Loucy (cell line): ENCODE data around the gene PIK3R1.

Experiments used
- H2AFZ ChIP-seq: fragments of 200-600 bp; sonication (generic); 2 replicates; pipeline ENCODE4 v1.6.0; 2016; ENCODE audit warnings: antibody characterized with exemption, mild to moderate bottlenecking, low read length, moderate library complexity
- H3F3A ChIP-seq: fragments of 200-600 bp; 2 replicates; pipeline ENCODE4 v1.6.0; 2016; ENCODE audit warnings: antibody characterized with exemption, low read depth, mild to moderate bottlenecking
- H3K27me3 ChIP-seq: fragments of 200-600 bp; sonication (generic); 2 replicates; pipeline ENCODE4 v1.6.1; 2014; ENCODE audit warnings: low read length, mild to moderate bottlenecking; ENCODE audit not compliant: insufficient read depth, poor library complexity, severe bottlenecking
- H3K36me3 ChIP-seq: fragments of 200-600 bp; sonication (generic); 2 replicates; pipeline ENCODE4 v1.6.1; 2016; ENCODE audit warnings: low read length; ENCODE audit not compliant: insufficient read depth
- H3K4me1 ChIP-seq: fragments of 200-600 bp; sonication (generic); 2 replicates; pipeline ENCODE4 v1.5.1; 2014; ENCODE audit warnings: low read length, mild to moderate bottlenecking; ENCODE audit not compliant: insufficient read depth, poor library complexity, severe bottlenecking
- H3K4me2 ChIP-seq: fragments of 200-600 bp; sonication (generic); 2 replicates; pipeline ENCODE4 v1.6.0; 2014; ENCODE audit warnings: antibody characterized with exemption, low read length, low read depth, mild to moderate bottlenecking; ENCODE audit not compliant: poor library complexity, severe bottlenecking
- H3K4me3 ChIP-seq: fragments of 200-600 bp; sonication (generic); 2 replicates; pipeline ENCODE4 v1.5.1; 2014; ENCODE audit warnings: low read length, mild to moderate bottlenecking, mixed read lengths; ENCODE audit not compliant: poor library complexity, severe bottlenecking
- H3K79me2 ChIP-seq: fragments of 200-600 bp; sonication (generic); 2 replicates; pipeline ENCODE4 v1.6.1; 2014; ENCODE audit warnings: low read length; ENCODE audit not compliant: insufficient read depth
- H3K9ac ChIP-seq: fragments of 200-600 bp; sonication (generic); 2 replicates; pipeline ENCODE4 v1.6.0; 2014; ENCODE audit warnings: mild to moderate bottlenecking, low read depth, low read length, moderate library complexity; ENCODE audit not compliant: poor library complexity, severe bottlenecking
- H3K9me2 ChIP-seq: fragments of 200-600 bp; sonication (generic); replicated peaks from 2 replicates; pipeline ENCODE4 v1.6.1; 2016; ENCODE audit warnings: low read depth, low read length, mixed read lengths
- H3K9me3 ChIP-seq: fragments of 200-600 bp; sonication (generic); 2 replicates; pipeline ENCODE4 v1.6.1; 2014; ENCODE audit warnings: mild to moderate bottlenecking, antibody characterized with exemption, low read length, low read depth; ENCODE audit not compliant: insufficient read depth
- H4K20me1 ChIP-seq: fragments of 200-600 bp; sonication (generic); 2 replicates; pipeline ENCODE4 v1.6.0; 2014; ENCODE audit warnings: antibody characterized with exemption, low read length, mild to moderate bottlenecking; ENCODE audit not compliant: insufficient read depth, poor library complexity, severe bottlenecking
- CTCF ChIP-seq: fragments of 200-600 bp; sonication (generic); conservative IDR thresholded peaks from 2 replicates; pipeline ENCODE4 v1.5.1; 2014; ENCODE audit warnings: mild to moderate bottlenecking, antibody characterized with exemption, low read length
- EZH2phosphoT487 ChIP-seq: fragments of 200-600 bp; IDR thresholded peaks from 2 replicates; pipeline ENCODE4 v1.6.1; 2018; ENCODE audit warnings: antibody characterized with exemption, mild to moderate bottlenecking, moderate library complexity, borderline replicate concordance

The PIK3R1 gene

DNA sequence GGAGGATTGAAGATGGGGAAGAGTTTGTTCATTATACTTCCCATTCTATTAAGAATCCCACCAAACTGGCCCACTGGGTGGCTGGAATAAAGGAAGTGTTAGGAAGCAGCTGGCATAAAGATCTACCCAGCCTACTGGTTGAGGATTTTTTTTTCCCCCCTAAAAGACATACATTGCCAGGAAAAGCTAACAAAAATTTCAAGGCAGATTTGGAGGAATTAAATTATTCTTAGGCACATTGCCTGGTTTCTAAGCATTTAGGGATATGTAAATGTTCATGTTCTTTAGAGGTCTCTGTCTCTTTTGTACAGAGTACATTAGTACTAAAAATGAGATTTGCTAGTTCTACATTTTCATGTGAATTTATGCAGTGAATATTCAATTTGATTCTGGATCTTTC is 8.3 kb downstream of the PIK3R1 start:
- no peaks in the 10 kb centered on the region for H3K27me3 ChIP-seq
- peak overlapping the region; percentile 41 for H3K9ac ChIP-seq
- H3K4me1 ChIP-seq: peaks cover 94% of the 10 kb centered on the region
- H2AFZ ChIP-seq: no peak overlapping the region
- no peak for TF ChIP-seq EZH2phosphoT487
- TF ChIP-seq CTCF: no peak
- no peaks in the 10 kb centered on the region for H3K9me3 ChIP-seq
- H3K4me2 ChIP-seq: peak overlapping the region; percentile 98
- peaks cover 10% of the 10 kb centered on the region for H3F3A ChIP-seq
- H3K79me2 ChIP-seq: peaks cover 100% of the 10 kb centered on the region
- H3K9me2 ChIP-seq: no peaks in the 10 kb centered on the region
- peaks cover 99% of the 10 kb centered on the region for H4K20me1 ChIP-seq
- H3K36me3 ChIP-seq: peaks cover 35% of the 10 kb centered on the region
- H3K4me3 ChIP-seq: peak overlapping the region; percentile 81

DNA sequence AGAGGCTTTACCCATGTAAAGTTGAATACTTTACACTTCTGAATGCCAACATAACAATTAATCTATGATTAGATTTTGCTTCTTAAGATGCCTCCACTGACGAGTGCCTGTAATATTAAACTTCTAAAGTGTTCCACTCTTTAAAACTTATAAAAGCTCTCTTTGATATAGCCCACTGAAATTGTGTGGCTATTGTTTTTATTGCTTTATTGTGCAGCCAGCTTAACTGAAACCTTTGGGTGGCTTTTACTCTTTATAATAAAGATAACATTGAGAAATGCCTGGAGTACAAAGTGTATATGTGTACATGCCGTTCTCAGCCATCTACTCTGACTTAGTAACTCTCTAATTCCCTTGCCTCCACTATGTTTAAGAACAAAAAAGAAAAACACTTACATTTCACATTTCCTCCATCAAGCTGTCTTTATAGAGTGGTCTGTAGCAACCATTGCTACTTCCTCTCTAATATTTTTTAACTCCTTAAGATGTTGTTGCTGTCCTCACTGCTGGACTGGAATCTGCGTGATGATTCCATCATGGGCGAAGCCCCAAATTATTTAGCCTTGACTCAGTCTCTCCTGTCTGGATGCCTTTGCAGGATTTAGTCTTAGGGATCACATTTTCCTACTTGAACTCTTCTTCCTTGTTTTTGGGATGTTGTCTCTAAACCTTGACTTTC is 9.1 kb downstream of the PIK3R1 start:
- Histone ChIP-seq H3K9ac (peak overlapping the region; percentile 41), H3K79me2 (peaks cover 100% of the 10 kb centered on the region), H3F3A (peaks cover 10% of the 10 kb centered on the region), H4K20me1 (peaks cover 99% of the 10 kb centered on the region), H3K9me2 (no peaks in the 10 kb centered on the region), H3K4me1 (peaks cover 94% of the 10 kb centered on the region), H2AFZ (no peak overlapping the region), H3K27me3 (no peaks in the 10 kb centered on the region), H3K36me3 (peaks cover 41% of the 10 kb centered on the region), H3K9me3 (no peaks in the 10 kb centered on the region), H3K4me3 (peak overlapping the region; percentile 81), H3K4me2 (peak overlapping the region; percentile 98)
- no peak for TF ChIP-seq EZH2phosphoT487
- no peak for TF ChIP-seq CTCF

DNA sequence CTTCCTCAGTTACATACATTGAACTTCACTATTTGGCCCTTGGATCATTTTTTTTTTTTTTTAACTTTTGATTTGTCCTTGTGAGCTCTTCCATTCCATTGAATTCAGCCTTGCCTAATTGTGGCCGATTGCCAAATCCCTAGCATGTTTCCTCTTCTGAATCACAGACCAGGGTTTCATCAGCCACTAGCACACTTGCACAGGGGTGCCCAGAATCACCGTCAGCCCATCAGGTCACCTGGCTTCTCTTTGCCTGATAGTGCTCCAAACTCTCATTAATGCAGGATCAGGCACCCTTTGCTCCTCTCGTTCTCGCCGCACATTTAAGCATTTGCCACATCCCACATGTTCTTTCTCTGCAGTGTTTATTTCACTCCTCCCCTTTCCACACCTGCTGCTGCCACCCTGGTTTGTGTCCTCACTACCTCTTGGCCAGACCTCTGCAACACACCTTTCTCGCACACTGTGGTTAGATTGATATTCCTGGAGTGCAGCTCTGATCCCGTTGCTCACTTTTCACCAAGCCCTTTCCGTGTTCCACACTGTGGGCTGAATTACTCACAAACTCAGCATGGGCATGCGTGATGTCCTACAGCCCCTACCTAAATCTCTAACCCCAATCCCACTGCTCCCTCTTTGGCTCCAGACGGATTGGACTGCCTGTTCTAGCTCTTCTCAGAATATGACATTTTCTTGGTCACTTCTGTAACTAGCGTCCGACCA is 9.8 kb downstream of the PIK3R1 start:
- H3K36me3 ChIP-seq: peaks cover 48% of the 10 kb centered on the region
- no peak for TF ChIP-seq EZH2phosphoT487
- TF ChIP-seq CTCF: no peak
- H3K4me2 ChIP-seq: peak overlapping the region; percentile 98

More for the DNA sequence above, 9.8 kb downstream of the PIK3R1 start:
- Histone ChIP-seq H3K4me1 (peaks cover 94% of the 10 kb centered on the region), H2AFZ (no peak overlapping the region), H3K27me3 (no peaks in the 10 kb centered on the region), H4K20me1 (peaks cover 99% of the 10 kb centered on the region), H3K9me3 (no peaks in the 10 kb centered on the region), H3K9ac (peak overlapping the region; percentile 41), H3F3A (peaks cover 10% of the 10 kb centered on the region), H3K4me3 (peak overlapping the region; percentile 81), H3K9me2 (no peaks in the 10 kb centered on the region), H3K79me2 (peaks cover 100% of the 10 kb centered on the region)
